Pancreas (tissue), 10 donors: ENCODE results near the gene RAD54L. TPM values are rescaled to one million over a fixed set of nuclear protein-coding genes. Genes with fewer than 3 reads are reported as not detected.

Source experiments
- ATAC-seq, 4 donors: fragments of 200-7000 bp; cut with Tn5 transposase; one replicate each; pipeline versions ENCODE4 v1.8.0 to v1.9.1; 2020; ENCODE audit warnings: mild to moderate bottlenecking in 4 of 4, moderate library complexity in 4 of 4
- DNase-seq, 6 donors: peaks; one replicate each; pipeline ENCODE4 v3.0.0-alpha.2; 2020
- FAIRE-seq: peaks from 2 replicates; lab custom pipeline; 2012; peaks lifted over from hg19 to GRCh38; lab: Jason Lieb, UNC
- H3K27ac ChIP-seq, 4 donors: fragments of 200-600 bp; sonication (generic); 1 replicate in 3 of 4; 2 replicates in 1 of 4; pipeline versions ENCODE4 v1.5.0 to v1.8.0; 2020
- H3K27me3 ChIP-seq, 4 donors: fragments of 200-600 bp; one replicate each; pipeline ENCODE4 v1.8.0; 2021
- H3K36me3 ChIP-seq, 3 donors: fragments of 200-600 bp; sonication (generic) in 1 of 3; one replicate each; pipeline versions ENCODE4 v1.5.0 to v1.8.0; 2020 to 2021
- H3K4me1 ChIP-seq, 3 donors: fragments of 200-600 bp; one replicate each; pipeline ENCODE4 v1.8.0; 2021
- H3K4me3 ChIP-seq, 4 donors: fragments of 200-600 bp; sonication (generic) in 2 of 4; one replicate each; pipeline versions ENCODE4 v1.5.0 to v1.8.0; 2020 to 2021
- H3K9me3 ChIP-seq, 4 donors: fragments of 200-600 bp; one replicate each; pipeline ENCODE4 v1.8.0; 2021
- WGBS, 2 donors: extraction: QIAGEN DNeasy Blood & Tissue Kit; methylation state at CpG; one replicate each; pipeline ENCODE4 v1.1.7; 2013; 5-methylcytosine and 5-hydroxymethylcytosine counted together
- intact Hi-C, 3 donors: fragments of 100-400 bp; cut with DNase I; formaldehyde crosslinking; loops; one replicate each; pipeline versions ENCODE4 v1.11.1 to v1.14.2; 2022
- polyA plus RNA-seq, 2 donors: library from polyadenylated mRNA; stranded (reverse); fragments of 200-250 nt; gene quantifications; one replicate each; pipeline ENCODE4 v1.2.3, GENCODE V29; 2013
- total RNA-seq, 6 donors: library from RNA; stranded (reverse); fragmentation: NEBNext Ultra II Directional in 4 of 6; extraction: Animal tissue kit (Norgen Biotek cat#: 25700) in 4 of 6; gene quantifications; one replicate each; pipeline versions ENCODE4 v1.2.1 to v1.2.4, GENCODE V29; 2021 to 2023
- TF ChIP-seq, protein P1 (sequence below), 4 donors: fragments of 200-600 bp; sonication (generic) in 3 of 4; IDR thresholded peaks; one replicate each; pipeline versions ENCODE4 v1.5.0 to v1.8.0; 2021; ENCODE audit warnings: antibody characterized with exemption in 4 of 4
- donor health status: healthy with polysubstance abuse.
- donor health status: DM: no; HTN: no; CAD: no; lungs with moderate emphysema.
- donor health status: DM: no; HTN: no; CAD: no.
- donor health status: control.
- donor health status: control.
- donor health status: Bipolar disorder and iron deficiency.
- donor health status: DM: yes; HTN: yes; CAD: no.
- donor health status: DM: no; HTN: no; CAD: no.
- donor health status: DM: no; HTN: no; CAD: no.
- donor health status: DM: yes; HTN: yes; CAD: no.

The RAD54L gene
- total and polyA plus RNA-seq, 8 donors: 0.23 to 0.66 (median 0.43) TPM; not detected in 1

DNA sequence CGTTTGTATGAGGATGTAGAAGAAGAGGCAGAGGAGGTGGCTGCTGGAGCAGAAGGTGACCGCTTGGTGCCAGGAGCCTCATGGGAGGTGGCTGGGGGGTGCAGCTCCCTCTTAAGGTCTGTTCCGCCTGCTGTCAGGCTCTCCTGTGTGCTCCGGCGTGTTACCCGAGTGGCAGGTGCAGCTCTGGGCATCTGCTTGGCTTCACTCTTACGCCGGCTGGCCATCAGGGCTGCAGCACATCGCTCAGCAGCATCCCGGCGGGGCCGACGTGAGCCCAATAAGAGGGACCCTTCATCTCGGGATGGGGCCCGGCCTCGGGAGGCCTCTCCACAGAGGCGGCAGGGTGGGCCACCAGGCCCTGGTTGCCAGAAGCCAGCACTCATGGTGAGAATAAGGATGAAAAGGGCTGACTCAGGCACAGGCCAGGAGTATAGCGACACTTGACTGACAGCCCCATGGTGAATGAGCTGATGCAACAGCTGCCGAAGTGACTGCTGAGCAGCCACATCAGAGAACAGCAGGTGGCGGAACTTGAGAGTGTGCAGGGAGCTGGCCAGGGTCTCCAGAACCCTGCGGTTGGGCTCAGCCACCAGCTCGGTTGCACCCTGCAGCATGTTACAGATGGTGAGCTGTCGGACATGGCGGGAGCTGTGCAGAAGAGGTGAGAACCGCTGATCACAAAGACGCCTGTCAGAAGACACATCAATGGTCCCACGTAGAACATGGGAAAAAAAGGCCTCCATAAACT, 38.3 kb downstream of the RAD54L start:
- Histone ChIP-seq H3K27ac (no peak overlapping the region), H3K9me3 (no peaks in the 10 kb centered on the region), H3K4me3 (no peak overlapping the region), H3K4me1 (no peaks in the 10 kb centered on the region), H3K27me3 (no peaks in the 10 kb centered on the region), H3K36me3 (peaks cover 0 to 25% (median 7%) of the 10 kb centered on the region in 3 donors)
- intact Hi-C loops: no loop called here
- 91 to 92% methylated on average over 27 of the region's 27 CpGs for WGBS, 2 donors
- TF ChIP-seq, protein P1, sequence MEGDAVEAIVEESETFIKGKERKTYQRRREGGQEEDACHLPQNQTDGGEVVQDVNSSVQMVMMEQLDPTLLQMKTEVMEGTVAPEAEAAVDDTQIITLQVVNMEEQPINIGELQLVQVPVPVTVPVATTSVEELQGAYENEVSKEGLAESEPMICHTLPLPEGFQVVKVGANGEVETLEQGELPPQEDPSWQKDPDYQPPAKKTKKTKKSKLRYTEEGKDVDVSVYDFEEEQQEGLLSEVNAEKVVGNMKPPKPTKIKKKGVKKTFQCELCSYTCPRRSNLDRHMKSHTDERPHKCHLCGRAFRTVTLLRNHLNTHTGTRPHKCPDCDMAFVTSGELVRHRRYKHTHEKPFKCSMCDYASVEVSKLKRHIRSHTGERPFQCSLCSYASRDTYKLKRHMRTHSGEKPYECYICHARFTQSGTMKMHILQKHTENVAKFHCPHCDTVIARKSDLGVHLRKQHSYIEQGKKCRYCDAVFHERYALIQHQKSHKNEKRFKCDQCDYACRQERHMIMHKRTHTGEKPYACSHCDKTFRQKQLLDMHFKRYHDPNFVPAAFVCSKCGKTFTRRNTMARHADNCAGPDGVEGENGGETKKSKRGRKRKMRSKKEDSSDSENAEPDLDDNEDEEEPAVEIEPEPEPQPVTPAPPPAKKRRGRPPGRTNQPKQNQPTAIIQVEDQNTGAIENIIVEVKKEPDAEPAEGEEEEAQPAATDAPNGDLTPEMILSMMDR (IDR thresholded peaks at IDR 0.05): no peak
- FAIRE-seq (no peak), DNase-seq (no peak), ATAC-seq (peak in 1 of 4 donors; percentile 20)

DNA sequence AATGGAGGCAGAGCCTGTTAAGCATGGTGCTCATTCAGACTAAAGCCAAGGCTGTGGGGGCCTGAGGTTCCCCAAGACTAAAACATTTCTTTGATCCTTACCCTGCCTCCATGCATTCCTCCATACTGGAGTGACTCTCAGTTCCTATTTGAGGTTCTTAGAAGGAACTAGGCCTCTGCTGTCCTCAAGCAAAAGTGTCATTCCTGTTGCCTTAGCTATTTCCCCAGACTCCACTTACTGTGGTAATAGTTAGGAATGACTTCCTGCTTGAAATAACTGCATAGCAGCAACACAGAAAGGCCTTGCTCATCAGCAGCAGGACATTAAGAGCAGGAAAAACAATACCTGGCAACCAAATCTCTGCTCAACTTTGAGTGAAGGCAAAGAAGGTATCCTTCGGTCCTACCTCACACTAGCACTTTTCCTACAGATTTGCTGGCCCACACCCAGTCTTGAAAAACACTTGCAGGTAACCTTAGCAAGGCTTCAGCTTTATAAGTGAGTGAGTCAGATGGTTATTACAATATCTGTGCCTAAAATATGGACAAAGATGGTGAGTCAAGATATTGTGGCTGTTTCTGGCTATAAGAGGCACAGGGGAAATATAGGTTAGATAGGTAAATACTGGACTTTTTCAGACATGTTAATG, 41.0 kb downstream of the RAD54L start:
- TF ChIP-seq, protein P1 (IDR thresholded peaks at IDR 0.05): no peak
- H3K4me1 ChIP-seq: no peaks in the 10 kb centered on the region
- WGBS, 2 donors: 79 to 84% methylated on average over 1 of the region's 1 CpG
- intact Hi-C loops: no loop called here
- ATAC-seq (no peak), DNase-seq (no peak), FAIRE-seq (no peak)
- H3K27me3 ChIP-seq: no peaks in the 10 kb centered on the region
- peaks cover 0 to 13% (median 7%) of the 10 kb centered on the region in 3 donors for H3K36me3 ChIP-seq
- no peak overlapping the region for H3K27ac ChIP-seq
- no peak overlapping the region for H3K4me3 ChIP-seq
- no peaks in the 10 kb centered on the region for H3K9me3 ChIP-seq

GRCh38 chr1:46289134-46289494, 41.6 kb downstream of the RAD54L start:
- TF ChIP-seq, protein P1 (IDR thresholded peaks at IDR 0.05): no peak
- Histone ChIP-seq H3K27ac (no peak overlapping the region), H3K4me3 (no peak overlapping the region), H3K4me1 (no peaks in the 10 kb centered on the region), H3K36me3 (peaks cover 0 to 13% (median 7%) of the 10 kb centered on the region in 3 donors), H3K27me3 (no peaks in the 10 kb centered on the region), H3K9me3 (no peaks in the 10 kb centered on the region)
- no peak for DNase-seq
- 95 to 97% methylated on average over 5 of the region's 5 CpGs for WGBS, 2 donors
- no peak for FAIRE-seq
- ATAC-seq: no peak
- intact Hi-C loops: no loop called here

GRCh38 chr1:46289976-46290375, 42.4 kb downstream of the RAD54L start:
- WGBS, 2 donors: 88 to 93% methylated on average over 4 of the region's 4 CpGs

More at GRCh38 chr1:46289976-46290375, 42.4 kb downstream of the RAD54L start:
- FAIRE-seq: no peak
- Histone ChIP-seq H3K27me3 (no peaks in the 10 kb centered on the region), H3K9me3 (no peaks in the 10 kb centered on the region), H3K27ac (no peak overlapping the region), H3K4me1 (no peaks in the 10 kb centered on the region), H3K4me3 (no peak overlapping the region), H3K36me3 (peaks cover 0 to 10% (median 7%) of the 10 kb centered on the region in 3 donors)
- TF ChIP-seq, protein P1 (IDR thresholded peaks at IDR 0.05): no peak
- no peak for ATAC-seq
- intact Hi-C loops: no loop called here
- no peak for DNase-seq
